Skeletal muscle tissue (tissue), 4 donors: ENCODE results near the gene SYPL1. TPM values are rescaled to one million over a fixed set of nuclear protein-coding genes. Genes with fewer than 3 reads are reported as not detected.

Experiments used
- H3K27ac ChIP-seq: one replicate; pipeline ENCODE4 v1.7.0; 2013; ENCODE audit warnings: mild to moderate bottlenecking, low read depth, low read length, inconsistent platforms
- H3K27me3 ChIP-seq, 3 donors: one replicate each; pipeline ENCODE4 v1.7.0; 2013; ENCODE audit warnings: low read length in 3 of 3; ENCODE audit not compliant: control insufficient read depth in 3 of 3, insufficient read depth in 3 of 3
- H3K36me3 ChIP-seq, 3 donors: one replicate each; pipeline ENCODE4 v1.7.0; 2013; ENCODE audit warnings: low read length in 3 of 3; ENCODE audit not compliant: control insufficient read depth in 3 of 3, insufficient read depth in 3 of 3
- H3K4me1 ChIP-seq, 3 donors: one replicate each; pipeline ENCODE4 v1.7.0; 2013; ENCODE audit warnings: low read length in 3 of 3, mild to moderate bottlenecking in 3 of 3; ENCODE audit not compliant: control insufficient read depth in 3 of 3, insufficient read depth in 3 of 3
- H3K4me3 ChIP-seq, 3 donors: one replicate each; pipeline ENCODE4 v1.7.0; 2013; ENCODE audit warnings: low read length in 3 of 3
- H3K9ac ChIP-seq, 3 donors: one replicate each; pipeline ENCODE4 v1.7.0; 2013; ENCODE audit warnings: low read length in 3 of 3, mild to moderate bottlenecking in 3 of 3, moderate library complexity in 2 of 3, low read depth in 1 of 3
- H3K9me3 ChIP-seq, 3 donors: one replicate each; pipeline ENCODE4 v1.7.0; 2013; ENCODE audit warnings: low read length in 3 of 3; ENCODE audit not compliant: control insufficient read depth in 3 of 3
- total RNA-seq: library from RNA; depleted of rRNA; stranded (reverse); fragments of >200 nt; gene quantifications from one replicate; pipeline ENCODE4 v1.2.3, GENCODE V29; 2014
- donor health status: Osteomylitis.

SYPL1 gene
- total RNA-seq, 1 donor from 2014 or later, result 53.2 TPM

GRCh38 chr7:106111655-106112117 lies 426 bp downstream of the SYPL1 start:
- Histone ChIP-seq H3K36me3 (no peaks in the 10 kb centered on the region), H3K27me3 (no peaks in the 10 kb centered on the region), H3K27ac (peak overlapping the region; percentile 88), H3K9me3 (no peaks in the 10 kb centered on the region), H3K4me1 (peaks cover 18 to 30% (median 23%) of the 10 kb centered on the region in 3 donors), H3K9ac (peak overlapping the region; percentile 84 to 97 (median 96)), H3K4me3 (peak overlapping the region; percentile 81 to 96 (median 85))

DNA sequence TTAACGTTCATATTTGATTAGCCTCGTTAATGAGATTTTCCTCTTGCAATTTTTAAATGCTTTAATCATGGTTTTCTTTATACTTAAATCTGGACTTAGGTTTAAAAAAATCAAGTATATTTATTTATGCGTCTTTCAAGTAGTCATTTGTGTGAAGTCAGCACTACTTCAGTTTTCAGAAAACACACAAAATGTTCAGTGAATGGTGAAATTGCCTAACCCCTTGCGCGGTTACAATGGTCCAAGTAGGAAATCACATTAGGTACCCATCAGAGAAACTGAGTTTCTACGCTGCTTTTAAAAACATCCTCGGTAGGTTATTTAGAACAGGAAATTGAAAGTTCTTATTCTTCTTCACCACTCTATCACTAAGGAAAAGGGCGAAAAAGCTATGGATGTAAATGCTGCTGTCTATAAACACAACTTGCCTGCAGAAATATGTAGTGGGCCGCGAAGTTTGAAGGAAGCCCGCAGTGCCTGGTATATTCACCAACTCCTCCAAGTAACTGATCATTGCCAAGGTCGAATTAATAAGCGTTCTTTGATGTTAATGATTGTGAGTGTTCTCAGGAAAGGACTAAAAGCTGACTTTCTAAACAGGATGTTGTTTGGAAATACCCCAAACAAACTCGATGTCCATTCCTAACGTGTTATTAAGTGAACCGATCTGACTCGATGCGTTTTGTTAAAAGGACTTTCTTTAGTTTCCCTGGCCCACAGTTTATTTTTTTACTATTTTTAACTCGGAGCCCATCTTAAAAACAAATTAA lies 1.0 kb downstream of the SYPL1 start:
- Histone ChIP-seq H3K9ac (peak overlapping the region; percentile 84 to 97 (median 96)), H3K36me3 (no peaks in the 10 kb centered on the region), H3K27ac (peak overlapping the region; percentile 88), H3K9me3 (no peaks in the 10 kb centered on the region), H3K4me3 (peak overlapping the region; percentile 81 to 96 (median 85)), H3K27me3 (no peaks in the 10 kb centered on the region), H3K4me1 (peaks cover 12 to 26% (median 23%) of the 10 kb centered on the region in 3 donors)

- peak overlapping the region; percentile 2 to 96 (median 85) for H3K4me3 ChIP-seq
- peak overlapping the region in 2 of 3 donors; percentile 18 to 96 for H3K9ac ChIP-seq
- no peaks in the 10 kb centered on the region for H3K36me3 ChIP-seq
- H3K4me1 ChIP-seq, result peaks cover 15 to 29% (median 29%) of the 10 kb centered on the region in 3 donors
- no peaks in the 10 kb centered on the region for H3K9me3 ChIP-seq
- H3K27ac ChIP-seq, result peak overlapping the region; percentile 88
- H3K27me3 ChIP-seq, result no peaks in the 10 kb centered on the region
These were observed 1.9 kb downstream of the SYPL1 start for GRCh38 chr7:106110238-106110560.

GRCh38 chr7:106109521-106110237 lies 2.4 kb downstream of the SYPL1 start:
- H3K36me3 ChIP-seq, result no peaks in the 10 kb centered on the region
- peak overlapping the region; percentile 2 to 96 (median 85) for H3K4me3 ChIP-seq
- H3K27ac ChIP-seq, result peak overlapping the region; percentile 88
- H3K9me3 ChIP-seq, result no peaks in the 10 kb centered on the region
- H3K27me3 ChIP-seq, result no peaks in the 10 kb centered on the region
- H3K9ac ChIP-seq, result peak overlapping the region in 2 of 3 donors; percentile 18 to 96
- peaks cover 19 to 34% (median 33%) of the 10 kb centered on the region in 3 donors for H3K4me1 ChIP-seq

GRCh38 chr7:106108991-106109390 lies 3.1 kb downstream of the SYPL1 start:
- H3K27me3 ChIP-seq, result no peaks in the 10 kb centered on the region
- no peaks in the 10 kb centered on the region for H3K36me3 ChIP-seq
- H3K9ac ChIP-seq, result peak overlapping the region in 1 of 3 donors; percentile 26
- no peak overlapping the region for H3K4me3 ChIP-seq
- no peaks in the 10 kb centered on the region for H3K9me3 ChIP-seq
- H3K27ac ChIP-seq, result peak overlapping the region; percentile 88
- peaks cover 19 to 35% (median 34%) of the 10 kb centered on the region in 3 donors for H3K4me1 ChIP-seq

DNA sequence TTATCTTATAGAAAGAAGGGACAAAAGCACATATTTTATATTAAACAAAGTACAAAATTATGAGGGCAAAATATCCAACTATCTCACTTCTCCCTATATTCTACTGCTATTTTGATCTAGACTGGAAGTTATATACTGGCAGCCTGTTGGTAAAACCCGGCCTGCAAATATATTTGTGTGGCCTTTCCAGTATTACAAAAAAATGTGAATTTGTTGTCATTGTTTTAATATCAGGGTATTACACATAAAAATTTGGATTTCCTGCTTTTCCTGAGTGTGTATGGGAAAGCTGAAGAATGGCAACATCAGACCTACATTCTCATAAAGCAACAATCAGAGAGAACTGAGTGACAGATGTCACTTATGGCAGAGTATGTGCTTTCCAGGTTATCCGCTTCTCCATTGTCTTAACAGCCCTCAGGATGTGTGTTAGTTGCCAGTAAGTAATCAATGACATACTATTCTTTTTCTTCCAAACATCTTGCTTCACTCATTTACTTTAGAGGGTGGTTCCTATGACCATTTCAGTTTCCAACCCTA lies 7.3 kb downstream of the SYPL1 start:
- Histone ChIP-seq H3K27me3 (no peaks in the 10 kb centered on the region), H3K4me1 (peaks cover 24 to 40% (median 33%) of the 10 kb centered on the region in 3 donors), H3K36me3 (no peaks in the 10 kb centered on the region), H3K9me3 (no peaks in the 10 kb centered on the region), H3K27ac (no peak overlapping the region), H3K4me3 (no peak overlapping the region), H3K9ac (peak overlapping the region in 1 of 3 donors; percentile 40)

GRCh38 chr7:106102387-106102966 lies 9.6 kb downstream of the SYPL1 start:
- no peak overlapping the region for H3K4me3 ChIP-seq
- H3K9me3 ChIP-seq, result no peaks in the 10 kb centered on the region
- H3K36me3 ChIP-seq, result peaks cover 2 to 3% (median 3%) of the 10 kb centered on the region in 3 donors
- peaks cover 17 to 33% (median 18%) of the 10 kb centered on the region in 3 donors for H3K4me1 ChIP-seq
- H3K9ac ChIP-seq, result no peak overlapping the region
- no peaks in the 10 kb centered on the region for H3K27me3 ChIP-seq
- H3K27ac ChIP-seq, result no peak overlapping the region

DNA sequence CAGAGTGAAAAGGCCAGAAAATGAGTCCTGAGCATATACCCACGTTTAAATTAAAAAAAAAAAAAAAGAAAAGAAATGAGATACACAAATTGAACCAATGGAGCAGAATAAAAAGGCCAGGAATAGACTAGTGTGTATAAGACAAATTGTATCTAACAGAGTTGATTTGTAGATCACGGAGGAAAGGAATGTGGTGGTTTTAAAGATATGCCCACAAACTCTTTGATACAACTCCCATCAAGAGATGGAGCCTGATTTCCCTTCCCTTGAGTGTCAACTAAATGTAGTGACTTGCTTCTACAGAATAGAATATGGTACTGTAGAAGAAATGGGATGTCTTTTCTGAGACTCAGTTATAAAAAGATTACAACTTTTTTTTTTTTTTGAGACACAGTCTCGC lies 10.4 kb downstream of the SYPL1 start:
- H3K9ac ChIP-seq, result no peak overlapping the region
- H3K36me3 ChIP-seq, result peaks cover 3 to 10% (median 6%) of the 10 kb centered on the region in 3 donors
- no peaks in the 10 kb centered on the region for H3K9me3 ChIP-seq
- no peak overlapping the region for H3K4me3 ChIP-seq
- no peak overlapping the region for H3K27ac ChIP-seq
- H3K27me3 ChIP-seq, result no peaks in the 10 kb centered on the region
- H3K4me1 ChIP-seq, result peaks cover 17 to 33% (median 18%) of the 10 kb centered on the region in 3 donors

- Histone ChIP-seq H3K4me1 (peaks cover 17 to 33% (median 18%) of the 10 kb centered on the region in 3 donors), H3K4me3 (no peak overlapping the region), H3K27me3 (no peaks in the 10 kb centered on the region), H3K36me3 (peaks cover 6 to 11% (median 10%) of the 10 kb centered on the region in 3 donors), H3K9me3 (no peaks in the 10 kb centered on the region), H3K27ac (peak overlapping the region; percentile 14), H3K9ac (no peak overlapping the region)
These were observed 11.1 kb downstream of the SYPL1 start for GRCh38 chr7:106100863-106101629.
